OCI-LY7 (cell line): Measurements from ENCODE around the gene DHODH. TPM values are rescaled to one million over a fixed set of nuclear protein-coding genes. Genes with fewer than 3 reads are reported as not detected.
"Not testable (repeated sequence)": the region's sequence is repeated elsewhere in the genome, so short reads cannot be mapped to it uniquely, and the experiment has no call there.

Experiments
- BruUV-seq: library from RNA; stranded (reverse); fragments of 400-500 nt; replicated peaks from 2 replicates; lab custom pipeline; 2021; lab: Mats Ljungman, UMichigan
- CTCF ChIA-PET: fragments of 300-600 bp; sonication (Branson Sonifier 250); formaldehyde crosslinking; loops from one replicate; lab custom pipeline; 2022; ENCODE audit warnings: antibody characterized with exemption; ENCODE audit not compliant: unreplicated experiment; lab: Charles Lee
- POLR2A ChIA-PET: fragments of 300-600 bp; sonication (Branson Sonifier 250); formaldehyde crosslinking; loops from one replicate; lab custom pipeline; 2022; ENCODE audit warnings: antibody characterized with exemption; lab: Charles Lee
- DNase-seq: peaks from one replicate; pipeline ENCODE4 v3.0.0-alpha.2; 2015; ENCODE audit warnings: low spot score
- H2AFZ ChIP-seq: fragments of 200-600 bp; sonication (generic), shearing (Covaris generic); 2 replicates; pipeline ENCODE4 v1.6.1; 2014; ENCODE audit warnings: mild to moderate bottlenecking, antibody characterized with exemption, low read length, moderate library complexity
- H3K27ac ChIP-seq: fragments of 200-600 bp; sonication (generic); 2 replicates; pipeline ENCODE4 v1.5.1; 2014; ENCODE audit warnings: mixed run types, low read depth, mild to moderate bottlenecking, moderate library complexity, low read length, inconsistent platforms; ENCODE audit not compliant: poor library complexity, severe bottlenecking
- H3K36me3 ChIP-seq: fragments of 200-600 bp; sonication (generic); 2 replicates; pipeline ENCODE4 v1.6.1; 2014; ENCODE audit warnings: mild to moderate bottlenecking, antibody characterized with exemption, low read length, moderate library complexity, mixed read lengths; ENCODE audit not compliant: insufficient read depth
- H3K4me1 ChIP-seq: fragments of 200-600 bp; sonication (generic); 2 replicates; pipeline ENCODE4 v1.5.1; 2014; ENCODE audit warnings: mild to moderate bottlenecking, low read length; ENCODE audit not compliant: insufficient read depth, poor library complexity, severe bottlenecking
- H3K4me2 ChIP-seq: fragments of 200-600 bp; sonication (generic); 2 replicates; pipeline ENCODE4 v1.6.1; 2014; ENCODE audit warnings: mild to moderate bottlenecking, low read length
- H3K4me3 ChIP-seq: fragments of 200-600 bp; sonication (generic); 2 replicates; pipeline ENCODE4 v1.5.1; 2014; ENCODE audit warnings: mild to moderate bottlenecking, low read depth, low read length; ENCODE audit not compliant: poor library complexity, severe bottlenecking
- H3K79me2 ChIP-seq: fragments of 200-600 bp; sonication (generic); 2 replicates; pipeline ENCODE4 v1.6.1; 2016; ENCODE audit warnings: low read depth, mild to moderate bottlenecking, low read length, moderate library complexity, mixed read lengths; ENCODE audit not compliant: insufficient read depth
- H3K9me2 ChIP-seq: fragments of 200-600 bp; sonication (generic); 2 replicates; pipeline ENCODE4 v1.6.1; 2016; ENCODE audit warnings: mild to moderate bottlenecking, low read length, mixed read lengths; ENCODE audit not compliant: insufficient read depth
- H3K9me3 ChIP-seq: fragments of 200-600 bp; sonication (generic); 2 replicates; pipeline ENCODE4 v1.6.1; 2014; ENCODE audit warnings: mild to moderate bottlenecking, mixed run types, low read length, mixed read lengths
- H4K20me1 ChIP-seq: fragments of 200-600 bp; sonication (generic); 2 replicates; pipeline ENCODE4 v1.6.1; 2014; ENCODE audit warnings: mild to moderate bottlenecking, antibody characterized with exemption, low read length, moderate library complexity, mixed read lengths; ENCODE audit not compliant: insufficient read depth
- CTCF ChIP-seq: fragments of 200-600 bp; sonication (generic); conservative IDR thresholded peaks from 2 replicates; pipeline ENCODE4 v1.5.1; 2014; ENCODE audit warnings: mild to moderate bottlenecking, antibody characterized with exemption, low read length, moderate library complexity, mixed read lengths
- EZH2phosphoT487 ChIP-seq: fragments of 200-600 bp; sonication (generic); IDR thresholded peaks from 2 replicates; pipeline ENCODE4 v1.6.1; 2018; ENCODE audit warnings: low read depth, borderline replicate concordance, mild to moderate bottlenecking, mixed run types, antibody characterized with exemption, low read length, moderate library complexity, mixed read lengths
- intact Hi-C: fragments of 100-400 bp; cut with micrococcal nuclease; formaldehyde crosslinking; loops from one replicate; pipeline ENCODE4 v1.10.0; 2022; ENCODE audit not compliant: unreplicated experiment
- total RNA-seq, 2 experiments: library from RNA; depleted of rRNA in 1 of 2; stranded (reverse); fragments of >200 nt in 1 of 2; shearing (Covaris generic) in 1 of 2; gene quantifications; 2 replicates each; pipeline ENCODE4 v1.2.3, GENCODE V29; 2014 to 2022

Gene DHODH
- total RNA-seq, 2 experiments from 2014 or later, result 12.3 to 20.9 TPM

- Histone ChIP-seq H3K36me3 (no peaks in the 10 kb centered on the region), H3K79me2 (no peaks in the 10 kb centered on the region), H3K9me3 (no peaks in the 10 kb centered on the region), H3K4me1 (no peaks in the 10 kb centered on the region), H3K9me2 (no peaks in the 10 kb centered on the region), H2AFZ (no peak overlapping the region), H4K20me1 (no peaks in the 10 kb centered on the region), H3K4me2 (no peak overlapping the region), H3K27ac (no peak overlapping the region), H3K4me3 (no peak overlapping the region)
- ChIA-PET CTCF (no interaction called here), POLR2A (interaction anchor here (0.6 kb wide), 1 partner anchor 116 kb away, joined by 3 read pairs; the partner anchor contains the start of gene PMFBP1)
- intact Hi-C loops, result no loop called here
- DNase-seq, result no peak
- TF ChIP-seq EZH2phosphoT487 (no peak), CTCF (no peak)
- no TSS peak for BruUV-seq
These were observed 47.4 kb downstream of the DHODH start for GRCh38 chr16:72055911-72056310.

GRCh38 chr16:72057313-72057712 lies 48.8 kb downstream of the DHODH start:
- H2AFZ ChIP-seq, H3K79me2 ChIP-seq, H3K4me1 ChIP-seq, H3K4me2 ChIP-seq, H3K9me2 ChIP-seq, DNase-seq, H3K27ac ChIP-seq, CTCF ChIA-PET, H3K9me3 ChIP-seq, POLR2A ChIA-PET, BruUV-seq, intact Hi-C loops, H3K4me3 ChIP-seq, H4K20me1 ChIP-seq, H3K36me3 ChIP-seq: not testable (repeated sequence)

- DNase-seq, H4K20me1 ChIP-seq, H3K9me2 ChIP-seq, H3K4me1 ChIP-seq, intact Hi-C loops, POLR2A ChIA-PET, CTCF ChIA-PET, H3K4me2 ChIP-seq, H3K36me3 ChIP-seq, H3K4me3 ChIP-seq, BruUV-seq, H3K79me2 ChIP-seq, H3K27ac ChIP-seq, H3K9me3 ChIP-seq, H2AFZ ChIP-seq: not testable (repeated sequence)
These were observed 50.5 kb downstream of the DHODH start for GRCh38 chr16:72059060-72059459.

GRCh38 chr16:72060405-72060804 lies 51.9 kb downstream of the DHODH start:
- TF ChIP-seq EZH2phosphoT487 (no peak), CTCF (no peak)
- intact Hi-C loops, result no loop called here
- DNase-seq, result no peak
- H3K9me3 ChIP-seq, result no peaks in the 10 kb centered on the region
- H3K4me2 ChIP-seq, result no peak overlapping the region
- no peaks in the 10 kb centered on the region for H3K36me3 ChIP-seq
- H4K20me1 ChIP-seq, result no peaks in the 10 kb centered on the region
- no peaks in the 10 kb centered on the region for H3K79me2 ChIP-seq
- POLR2A ChIA-PET, result no interaction called here
- CTCF ChIA-PET, result no interaction called here
- no peak overlapping the region for H3K27ac ChIP-seq
- BruUV-seq, result no TSS peak
- no peak overlapping the region for H3K4me3 ChIP-seq
- H2AFZ ChIP-seq, result no peak overlapping the region
- no peaks in the 10 kb centered on the region for H3K9me2 ChIP-seq
- no peaks in the 10 kb centered on the region for H3K4me1 ChIP-seq
